Kidney epithelial cell (primary cell): ENCODE results near the gene APAF1. TPM values are rescaled to one million over a fixed set of nuclear protein-coding genes. Genes with fewer than 3 reads are reported as not detected.

Experiments
- DNase-seq: peaks from one replicate; pipeline ENCODE4 v3.0.0-alpha.2; 2010; ENCODE audit warnings: low read depth
- H3K27me3 ChIP-seq: 2 replicates; pipeline ENCODE4 v1.6.0; 2011; ENCODE audit warnings: low read length; ENCODE audit not compliant: control insufficient read depth, insufficient read depth
- H3K36me3 ChIP-seq: 2 replicates; pipeline ENCODE4 v1.5.1; 2011; ENCODE audit warnings: low read length; ENCODE audit not compliant: control insufficient read depth, insufficient read depth
- H3K4me3 ChIP-seq: 2 replicates; pipeline ENCODE4 v1.5.1; 2011; ENCODE audit warnings: low read depth, mild to moderate bottlenecking, control low read depth, low read length
- CTCF ChIP-seq: IDR thresholded peaks from 2 replicates; pipeline ENCODE4 v1.5.1; 2011; ENCODE audit warnings: mild to moderate bottlenecking, moderate library complexity, low read length, control low read depth, inconsistent platforms; ENCODE audit not compliant: insufficient read depth, poor library complexity, severe bottlenecking
- total RNA-seq: library from RNA; depleted of rRNA; stranded (reverse); fragments of >200 nt; gene quantifications from 2 replicates; pipeline ENCODE4 v1.2.3, GENCODE V29; 2015

The APAF1 gene
- total RNA-seq, 1 donor from 2014 or later = 15.7 TPM

DNA sequence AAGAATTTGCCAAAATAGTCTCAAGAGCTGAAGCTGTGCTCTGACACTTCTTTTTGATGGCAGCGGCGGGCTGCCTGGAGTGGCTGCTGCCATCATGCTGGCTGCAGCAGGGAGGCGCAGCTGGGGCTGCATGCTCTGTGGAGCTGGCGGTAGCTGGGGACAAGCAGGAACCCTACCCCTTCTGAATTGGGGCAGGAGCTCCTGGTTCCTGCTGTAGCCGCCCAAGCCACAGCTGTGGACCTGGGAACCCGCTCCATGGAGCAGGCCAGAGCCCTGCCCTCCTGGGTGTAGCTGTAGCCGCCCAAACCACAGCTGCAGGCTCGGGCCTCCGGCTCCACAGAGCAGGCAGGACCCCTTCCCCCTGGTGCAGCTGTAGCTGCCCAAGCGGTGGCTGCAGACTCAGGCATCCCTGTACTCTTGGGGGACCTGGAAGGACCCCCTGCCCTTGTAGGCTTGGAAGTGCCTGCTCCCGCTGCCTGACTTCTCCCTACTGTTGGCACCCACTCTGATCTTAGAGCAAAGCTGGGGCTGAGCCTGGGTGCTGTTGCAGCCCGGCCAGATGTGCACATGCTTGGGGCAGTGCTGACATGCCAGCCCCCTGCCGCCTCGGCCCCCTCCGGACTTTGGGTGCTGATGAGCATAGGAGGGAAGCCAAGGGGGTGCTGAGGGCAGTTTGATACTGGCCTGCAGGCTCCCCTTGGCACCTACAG, 33.3 kb downstream of the APAF1 start:
- Histone ChIP-seq H3K4me3 (no peak overlapping the region), H3K27me3 (no peaks in the 10 kb centered on the region), H3K36me3 (peaks cover 2% of the 10 kb centered on the region)
- no peak for DNase-seq
- no peak for TF ChIP-seq CTCF

DNA sequence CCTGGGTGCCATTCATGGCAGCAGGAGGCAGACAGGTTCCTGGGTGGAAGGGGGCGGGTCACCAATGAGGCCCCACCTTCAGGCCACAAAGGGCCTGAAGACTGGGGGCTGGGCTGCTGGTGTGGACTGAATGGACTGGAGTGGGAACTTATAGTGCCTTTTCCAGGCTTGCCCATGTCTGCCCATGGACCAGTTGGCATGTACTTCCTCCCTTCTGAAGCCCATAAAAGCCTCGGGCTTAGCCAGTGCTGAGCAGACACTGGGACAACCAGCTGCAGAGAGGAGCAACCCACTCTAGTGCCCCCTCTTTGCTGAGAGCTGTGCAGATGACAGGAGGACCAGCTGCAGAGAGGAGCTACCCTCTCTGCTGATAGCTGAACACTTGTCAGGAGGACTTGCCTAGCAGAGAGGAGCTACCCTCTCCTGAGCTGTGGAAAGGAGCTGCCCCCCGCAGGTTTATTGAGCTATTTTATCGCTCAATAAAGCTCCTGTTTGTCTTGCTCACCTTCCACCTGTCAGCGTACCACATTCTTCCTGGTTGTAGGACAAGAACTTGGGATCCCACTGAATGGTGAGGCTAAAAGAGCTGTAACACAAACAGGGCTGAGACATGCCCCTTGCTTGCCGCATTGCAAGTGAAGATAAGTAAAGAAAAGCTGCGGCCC, 34.0 kb downstream of the APAF1 start:
- Histone ChIP-seq H3K36me3 (peaks cover 2% of the 10 kb centered on the region), H3K4me3 (no peak overlapping the region), H3K27me3 (no peaks in the 10 kb centered on the region)
- no peak for DNase-seq
- no peak for TF ChIP-seq CTCF

DNA sequence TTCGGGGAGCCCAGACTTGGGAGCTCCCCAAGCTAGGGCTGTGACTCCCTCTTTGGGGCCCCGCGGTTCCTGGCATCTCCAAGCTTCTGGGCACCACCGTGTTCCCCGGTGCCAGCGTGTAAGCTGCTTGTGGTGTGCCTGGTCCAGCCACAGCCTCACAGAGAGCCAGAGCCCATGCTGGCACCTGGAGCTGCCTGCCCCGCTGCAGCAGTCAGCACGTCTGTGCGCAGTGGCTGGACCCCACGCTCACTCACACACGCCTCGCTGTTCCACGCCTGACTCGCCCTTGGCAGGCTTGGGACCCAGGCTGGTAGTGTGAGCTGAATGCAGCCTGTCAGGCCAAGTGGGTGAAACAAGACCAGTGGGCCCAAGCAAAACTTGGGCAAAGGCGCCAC, 34.5 kb downstream of the APAF1 start:
- H3K4me3 ChIP-seq = no peak overlapping the region
- DNase-seq = no peak
- TF ChIP-seq CTCF = no peak
- no peaks in the 10 kb centered on the region for H3K27me3 ChIP-seq
- peaks cover 2% of the 10 kb centered on the region for H3K36me3 ChIP-seq

DNA sequence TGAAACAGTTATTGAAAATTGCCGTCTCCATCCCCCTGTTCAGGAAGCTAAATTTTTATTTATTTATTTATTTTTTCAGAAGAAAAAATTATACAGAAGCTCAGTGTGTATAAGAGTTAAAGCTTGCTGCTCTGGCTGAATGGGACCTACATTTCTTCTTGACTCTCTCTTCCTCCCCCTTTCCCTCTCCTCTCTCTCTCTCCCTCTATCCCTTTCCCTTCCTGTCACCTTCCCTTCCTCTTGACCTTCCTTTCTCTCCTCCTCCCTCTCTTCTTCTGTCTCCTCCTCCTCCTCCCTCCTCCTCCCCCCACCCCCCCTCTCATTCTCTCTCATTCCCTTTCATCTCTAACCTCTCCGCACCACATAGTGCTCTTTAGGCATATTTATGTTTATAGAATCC, 39.1 kb downstream of the APAF1 start:
- DNase-seq = no peak
- TF ChIP-seq CTCF = no peak
- Histone ChIP-seq H3K4me3 (no peak overlapping the region), H3K27me3 (no peaks in the 10 kb centered on the region), H3K36me3 (peaks cover 2% of the 10 kb centered on the region)

DNA sequence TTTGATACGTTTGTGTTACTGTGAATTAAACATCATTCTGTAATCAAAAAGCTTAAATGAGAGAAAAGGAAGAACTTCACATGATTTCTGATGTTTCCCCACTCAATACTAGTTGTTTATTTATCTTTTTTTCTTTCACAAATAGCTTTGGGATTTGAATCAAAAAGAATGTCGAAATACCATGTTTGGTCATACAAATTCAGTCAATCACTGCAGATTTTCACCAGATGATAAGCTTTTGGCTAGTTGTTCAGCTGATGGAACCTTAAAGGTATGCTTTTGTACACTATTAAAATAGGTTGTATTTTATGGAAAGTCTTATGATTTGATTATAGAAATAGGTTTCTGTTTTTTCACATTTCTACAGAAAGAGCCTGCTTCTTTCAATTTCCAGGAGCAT, 41.5 kb downstream of the APAF1 start:
- Histone ChIP-seq H3K27me3 (no peaks in the 10 kb centered on the region), H3K4me3 (no peak overlapping the region), H3K36me3 (peaks cover 2% of the 10 kb centered on the region)
- no peak for DNase-seq
- no peak for TF ChIP-seq CTCF
